Neural cell (in vitro differentiated cells): ENCODE results near the gene RHOBTB3. TPM values are rescaled to one million over a fixed set of nuclear protein-coding genes. Genes with fewer than 3 reads are reported as not detected.

Experiments used
- H2AFZ ChIP-seq: fragments of 200-600, 300-800 bp; sonication (generic), shearing (Covaris generic); 2 replicates; pipeline ENCODE4 v1.6.0; 2014; ENCODE audit warnings: low read depth, mild to moderate bottlenecking, antibody characterized with exemption, low read length, moderate library complexity
- H3F3A ChIP-seq: fragments of 200-600 bp; shearing (Covaris generic); 2 replicates; pipeline ENCODE4 v1.6.1; 2016; ENCODE audit warnings: mild to moderate bottlenecking, moderate library complexity, mixed read lengths, antibody characterized with exemption, low read length; ENCODE audit not compliant: insufficient read depth, poor library complexity, severe bottlenecking
- H3K27ac ChIP-seq: fragments of 200-600, 300-800 bp; sonication (generic), shearing (Covaris generic); 2 replicates; pipeline ENCODE4 v1.5.1; 2014; ENCODE audit warnings: mild to moderate bottlenecking, low read length, moderate library complexity
- H3K27me3 ChIP-seq: fragments of 300-800, 200-600 bp; sonication (generic), shearing (Covaris generic); 2 replicates; pipeline ENCODE4 v1.6.0; 2014; ENCODE audit warnings: mild to moderate bottlenecking, low read depth, low read length, moderate library complexity; ENCODE audit not compliant: insufficient read depth
- H3K36me3 ChIP-seq: fragments of 300-800, 200-600 bp; sonication (generic), shearing (Covaris generic); 2 replicates; pipeline ENCODE4 v1.5.1; 2014; ENCODE audit warnings: mild to moderate bottlenecking, antibody characterized with exemption, low read length, moderate library complexity; ENCODE audit not compliant: insufficient read depth
- H3K4me2 ChIP-seq: fragments of 300-800, 200-600 bp; sonication (generic), shearing (Covaris generic); 2 replicates; pipeline ENCODE4 v1.6.0; 2014; ENCODE audit warnings: mild to moderate bottlenecking, low read length
- H3K4me3 ChIP-seq: fragments of 300-800, 200-600 bp; sonication (generic), shearing (Covaris generic); 2 replicates; pipeline ENCODE4 v1.5.1; 2014; ENCODE audit warnings: mild to moderate bottlenecking, low read length, moderate library complexity
- H3K79me2 ChIP-seq: fragments of 200-600 bp; shearing (Covaris generic); replicated peaks from 2 replicates; pipeline ENCODE4 v1.6.0; 2014; ENCODE audit warnings: mild to moderate bottlenecking, low read length, moderate library complexity; ENCODE audit not compliant: insufficient read depth
- H3K9ac ChIP-seq: fragments of 300-800, 200-600 bp; sonication (generic), shearing (Covaris generic); 2 replicates; pipeline ENCODE4 v1.6.1; 2016; ENCODE audit warnings: mild to moderate bottlenecking, low read length, mixed read lengths
- H3K9me2 ChIP-seq: fragments of 200-600 bp; shearing (Covaris generic); 2 replicates; pipeline ENCODE4 v1.6.1; 2016; ENCODE audit warnings: mild to moderate bottlenecking, low read length, mixed read lengths; ENCODE audit not compliant: insufficient read depth
- H3K9me3 ChIP-seq: fragments of 200-600, 300-800 bp; sonication (generic), shearing (Covaris generic); 2 replicates; pipeline ENCODE4 v1.6.1; 2016; ENCODE audit warnings: mild to moderate bottlenecking, mixed run types, low read length, moderate library complexity, mixed read lengths
- H4K20me1 ChIP-seq: fragments of 200-600 bp; shearing (Covaris generic); 2 replicates; pipeline ENCODE4 v1.6.1; 2016; ENCODE audit warnings: mild to moderate bottlenecking, mixed run types; ENCODE audit not compliant: insufficient read depth
- EP300 ChIP-seq: fragments of 450-650 bp; conservative IDR thresholded peaks from 2 replicates; pipeline ENCODE4 v1.6.1; 2014; ENCODE audit warnings: antibody characterized with exemption, mild to moderate bottlenecking, moderate library complexity; ENCODE audit not compliant: poor library complexity, severe bottlenecking
- EZH2 ChIP-seq: fragments of 200-600, 300-800 bp; shearing (Covaris generic), sonication (generic); IDR thresholded peaks from 2 replicates; pipeline ENCODE4 v1.6.1; 2014; ENCODE audit warnings: antibody characterized with exemption, low read length, borderline replicate concordance, mild to moderate bottlenecking; ENCODE audit not compliant: insufficient read depth, poor library complexity, severe bottlenecking
- POLR2AphosphoS5 ChIP-seq: IDR thresholded peaks from 2 replicates; pipeline ENCODE4 v1.6.1; 2012
- REST ChIP-seq: IDR thresholded peaks from 2 replicates; pipeline ENCODE4 v1.6.1; 2012; ENCODE audit warnings: borderline replicate concordance
- polyA plus RNA-seq: library from polyadenylated mRNA; depleted of rRNA; stranded (reverse); fragments of >200 nt; gene quantifications from 2 replicates; pipeline ENCODE4 v1.2.3, GENCODE V29; 2014
- TF ChIP-seq, protein P1 (sequence below): fragments of 450-650 bp; IDR thresholded peaks from 2 replicates; pipeline ENCODE4 v1.5.1; 2014; ENCODE audit warnings: antibody characterized with exemption, mild to moderate bottlenecking, moderate library complexity; ENCODE audit not compliant: poor library complexity, severe bottlenecking

RHOBTB3 gene
- polyA plus RNA-seq, 1 donor from 2014 or later, result 99.4 TPM

DNA sequence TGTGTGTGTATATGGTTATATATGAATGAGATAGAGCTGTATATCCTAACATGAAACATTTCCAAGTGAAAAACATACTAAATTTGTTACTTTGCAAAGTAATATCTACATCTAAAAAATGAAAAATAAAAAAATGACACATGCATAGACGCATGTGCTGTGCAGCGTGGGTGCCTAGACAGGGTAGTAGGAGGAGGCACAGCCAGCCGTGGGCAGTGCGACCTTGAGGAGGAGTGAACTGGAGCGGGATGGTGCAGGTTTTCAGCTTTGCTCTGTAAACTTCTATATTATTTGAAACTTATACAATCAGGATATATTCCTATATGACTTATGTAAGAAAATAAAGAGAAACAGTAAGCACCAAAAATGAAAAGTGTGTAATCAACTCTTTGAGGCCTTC is 106.4 kb downstream of the RHOBTB3 start:
- Histone ChIP-seq H3K79me2 (no peaks in the 10 kb centered on the region), H3K4me3 (no peak overlapping the region), H3K27ac (no peak overlapping the region), H3K9ac (no peak overlapping the region), H3K36me3 (no peaks in the 10 kb centered on the region), H3K27me3 (peaks cover 12% of the 10 kb centered on the region), H3F3A (no peaks in the 10 kb centered on the region), H3K9me2 (no peaks in the 10 kb centered on the region), H2AFZ (no peak overlapping the region), H3K4me2 (no peak overlapping the region), H3K9me3 (no peaks in the 10 kb centered on the region), H4K20me1 (no peaks in the 10 kb centered on the region)
- no peak for TF ChIP-seq POLR2AphosphoS5
- TF ChIP-seq EP300, result no peak
- TF ChIP-seq REST, result no peak
- TF ChIP-seq EZH2, result no peak
- TF ChIP-seq, protein P1, sequence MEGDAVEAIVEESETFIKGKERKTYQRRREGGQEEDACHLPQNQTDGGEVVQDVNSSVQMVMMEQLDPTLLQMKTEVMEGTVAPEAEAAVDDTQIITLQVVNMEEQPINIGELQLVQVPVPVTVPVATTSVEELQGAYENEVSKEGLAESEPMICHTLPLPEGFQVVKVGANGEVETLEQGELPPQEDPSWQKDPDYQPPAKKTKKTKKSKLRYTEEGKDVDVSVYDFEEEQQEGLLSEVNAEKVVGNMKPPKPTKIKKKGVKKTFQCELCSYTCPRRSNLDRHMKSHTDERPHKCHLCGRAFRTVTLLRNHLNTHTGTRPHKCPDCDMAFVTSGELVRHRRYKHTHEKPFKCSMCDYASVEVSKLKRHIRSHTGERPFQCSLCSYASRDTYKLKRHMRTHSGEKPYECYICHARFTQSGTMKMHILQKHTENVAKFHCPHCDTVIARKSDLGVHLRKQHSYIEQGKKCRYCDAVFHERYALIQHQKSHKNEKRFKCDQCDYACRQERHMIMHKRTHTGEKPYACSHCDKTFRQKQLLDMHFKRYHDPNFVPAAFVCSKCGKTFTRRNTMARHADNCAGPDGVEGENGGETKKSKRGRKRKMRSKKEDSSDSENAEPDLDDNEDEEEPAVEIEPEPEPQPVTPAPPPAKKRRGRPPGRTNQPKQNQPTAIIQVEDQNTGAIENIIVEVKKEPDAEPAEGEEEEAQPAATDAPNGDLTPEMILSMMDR, result no peak

- Histone ChIP-seq H2AFZ (no peak overlapping the region), H3F3A (no peaks in the 10 kb centered on the region), H3K36me3 (no peaks in the 10 kb centered on the region), H3K4me2 (no peak overlapping the region), H4K20me1 (no peaks in the 10 kb centered on the region), H3K79me2 (no peaks in the 10 kb centered on the region), H3K9ac (no peak overlapping the region), H3K27me3 (peaks cover 12% of the 10 kb centered on the region), H3K27ac (no peak overlapping the region), H3K4me3 (no peak overlapping the region), H3K9me3 (no peaks in the 10 kb centered on the region), H3K9me2 (no peaks in the 10 kb centered on the region)
- TF ChIP-seq REST, result no peak
- TF ChIP-seq EZH2, result no peak
Observed at GRCh38 chr5:95838001-95838520, 106.9 kb downstream of the RHOBTB3 start.
